Glomerular endothelial cell (primary cell): ENCODE measurements around the gene RNF20. TPM values are rescaled to one million over a fixed set of nuclear protein-coding genes. Genes with fewer than 3 reads are reported as not detected.
"Not testable (repeated sequence)": the region's sequence is repeated elsewhere in the genome, so short reads cannot be mapped to it uniquely, and the experiment has no call there.

Source experiments
- DNase-seq: peaks from one replicate; pipeline ENCODE4 v3.0.0-alpha.2; 2011; ENCODE audit warnings: low read depth, low spot score; ENCODE audit errors: extremely low read depth
- total RNA-seq: library from RNA; depleted of rRNA; stranded (reverse); fragments of >200 nt; gene quantifications from 2 replicates; pipeline ENCODE4 v1.2.3, GENCODE V29; 2015

RNF20 gene
- total RNA-seq, 1 donor from 2014 or later: 19.8 TPM

- no peak for DNase-seq
Measured at GRCh38 chr9:101536351-101536750, 2.7 kb downstream of the RNF20 start.

- DNase-seq: no peak
Measured at GRCh38 chr9:101536938-101537337, 3.3 kb downstream of the RNF20 start.

GRCh38 chr9:101540069-101540468, 6.4 kb downstream of the RNF20 start:
- DNase-seq: no peak

GRCh38 chr9:101543098-101543735, 9.6 kb downstream of the RNF20 start:
- no peak for DNase-seq

- DNase-seq: not testable (repeated sequence)
Measured at GRCh38 chr9:101549472-101550098, 15.9 kb downstream of the RNF20 start.

GRCh38 chr9:101561740-101562139, 28.1 kb downstream of the RNF20 start:
- DNase-seq: no peak

- no peak for DNase-seq
Measured at GRCh38 chr9:101562966-101563365, 29.3 kb downstream of the RNF20 start.

GRCh38 chr9:101564252-101564651, 30.6 kb downstream of the RNF20 start:
- no peak for DNase-seq

GRCh38 chr9:101566904-101567724, 33.5 kb downstream of the RNF20 start:
- peak; percentile 1 for DNase-seq

GRCh38 chr9:101567725-101568350, 34.2 kb downstream of the RNF20 start:
- DNase-seq: no peak

- no peak for DNase-seq
Measured at GRCh38 chr9:101569741-101570501, 36.3 kb downstream of the RNF20 start.

- DNase-seq: no peak
Measured at GRCh38 chr9:101571114-101571513, 37.5 kb downstream of the RNF20 start.

GRCh38 chr9:101572316-101572715, 38.7 kb downstream of the RNF20 start:
- no peak for DNase-seq

GRCh38 chr9:101574731-101575333, 41.2 kb downstream of the RNF20 start:
- no peak for DNase-seq

- no peak for DNase-seq
Measured at GRCh38 chr9:101578378-101578777, 44.7 kb downstream of the RNF20 start.

GRCh38 chr9:101579711-101580545, 46.3 kb downstream of the RNF20 start:
- no peak for DNase-seq

- no peak for DNase-seq
Measured at GRCh38 chr9:101582553-101582952, 48.9 kb downstream of the RNF20 start.

GRCh38 chr9:101585740-101586139, 52.1 kb downstream of the RNF20 start:
- DNase-seq: no peak

- DNase-seq: no peak
Measured at GRCh38 chr9:101586651-101587050, 53.0 kb downstream of the RNF20 start.
